HG02642 (cell line): ENCODE measurements around the gene FAM161B.
"Not testable (repeated sequence)": the region's sequence is repeated elsewhere in the genome, so short reads cannot be mapped to it uniquely, and the experiment has no call there.

Source experiments
- ATAC-seq: cut with Tn5 transposase; IDR thresholded peaks from one replicate; pipeline ENCODE4 v1.9.1; 2021; ENCODE audit warnings: mild to moderate bottlenecking; ENCODE audit not compliant: unreplicated experiment, poor library complexity

The FAM161B gene, protein sequence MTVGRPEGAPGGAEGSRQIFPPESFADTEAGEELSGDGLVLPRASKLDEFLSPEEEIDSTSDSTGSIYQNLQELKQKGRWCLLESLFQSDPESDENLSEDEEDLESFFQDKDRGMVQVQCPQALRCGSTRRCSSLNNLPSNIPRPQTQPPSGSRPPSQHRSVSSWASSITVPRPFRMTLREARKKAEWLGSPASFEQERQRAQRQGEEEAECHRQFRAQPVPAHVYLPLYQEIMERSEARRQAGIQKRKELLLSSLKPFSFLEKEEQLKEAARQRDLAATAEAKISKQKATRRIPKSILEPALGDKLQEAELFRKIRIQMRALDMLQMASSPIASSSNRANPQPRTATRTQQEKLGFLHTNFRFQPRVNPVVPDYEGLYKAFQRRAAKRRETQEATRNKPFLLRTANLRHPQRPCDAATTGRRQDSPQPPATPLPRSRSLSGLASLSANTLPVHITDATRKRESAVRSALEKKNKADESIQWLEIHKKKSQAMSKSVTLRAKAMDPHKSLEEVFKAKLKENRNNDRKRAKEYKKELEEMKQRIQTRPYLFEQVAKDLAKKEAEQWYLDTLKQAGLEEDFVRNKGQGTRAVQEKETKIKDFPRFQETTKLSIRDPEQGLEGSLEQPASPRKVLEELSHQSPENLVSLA

GRCh38 chr14:73949752-73950734 is at the start of gene FAM161B, which contains the start of gene COQ6:
FAM161B (minus strand) TSS chr14:73950094; CDS start chr14:73950026, 68 bp downstream.
COQ6 (plus strand) TSS chr14:73950302; CDS start chr14:73950333, 31 bp downstream.
- ATAC-seq, result peak; percentile 90

GRCh38 chr14:73998726-73999125 is 48.8 kb upstream of the FAM161B start:
- no peak for ATAC-seq

GRCh38 chr14:73997944-73998447 is 48.1 kb upstream of the FAM161B start:
- ATAC-seq, result no peak

GRCh38 chr14:73997108-73997943 is 47.4 kb upstream of the FAM161B start:
- ATAC-seq, result no peak

DNA sequence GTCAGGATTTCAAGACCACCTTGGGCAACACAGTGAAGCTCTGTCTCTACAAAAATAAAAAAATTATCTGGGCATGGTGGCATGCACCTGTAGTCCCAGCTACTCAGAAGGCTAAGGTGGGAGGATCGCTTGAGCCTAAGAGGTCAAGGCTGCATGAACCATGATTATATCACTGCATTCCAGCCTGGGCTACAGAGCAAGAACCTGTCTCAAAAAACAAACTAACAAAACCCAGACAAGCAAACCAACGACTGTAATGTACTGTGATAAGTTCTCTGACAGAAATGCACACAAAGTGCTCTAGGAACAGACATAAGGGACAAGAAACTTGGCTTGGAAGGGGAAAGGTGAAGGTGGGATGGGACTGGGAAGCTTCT is 46.8 kb upstream of the FAM161B start:
- no peak for ATAC-seq

- no peak for ATAC-seq
Measured at GRCh38 chr14:73995977-73996378, 46.1 kb upstream of the FAM161B start.

DNA sequence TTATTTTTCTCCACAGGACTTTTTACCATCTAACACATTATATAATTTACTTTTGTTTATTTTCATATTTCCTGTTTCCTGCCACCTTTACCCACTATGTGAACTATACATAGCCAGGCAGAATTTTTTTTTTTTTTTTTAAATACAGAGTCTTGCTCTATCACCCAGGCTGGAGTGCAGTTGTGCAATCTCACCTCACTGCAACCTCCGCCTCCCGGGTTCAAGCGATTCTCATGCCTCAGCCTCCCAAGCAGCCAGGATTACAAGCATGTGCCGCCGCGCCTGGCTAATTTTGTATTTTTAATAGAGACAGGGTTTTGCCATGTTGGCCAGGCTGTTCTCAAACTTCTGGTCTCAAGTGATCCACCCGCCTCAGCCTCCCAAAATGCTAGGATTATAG is 45.0 kb upstream of the FAM161B start:
- ATAC-seq, result not testable (repeated sequence)

DNA sequence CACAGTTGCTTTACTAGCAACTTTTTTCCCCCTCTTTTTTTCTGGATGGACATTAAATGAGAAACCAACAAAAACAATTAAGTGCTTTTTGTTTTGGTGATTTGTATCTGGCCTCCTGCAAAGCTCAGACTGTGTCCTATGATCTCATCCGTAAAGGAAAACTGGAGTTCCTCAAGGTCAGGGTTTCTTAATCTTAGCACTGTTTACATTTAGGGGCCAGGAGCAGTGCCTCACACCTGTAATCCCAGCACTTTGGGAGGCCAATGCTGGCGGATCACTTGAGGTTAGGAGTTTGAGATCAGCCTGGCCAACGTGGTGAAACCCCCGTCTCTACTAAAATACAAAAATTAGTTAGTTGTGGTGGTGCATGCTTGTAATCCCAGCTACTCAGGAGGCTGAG is 41.2 kb upstream of the FAM161B start:
- ATAC-seq, result no peak

- not testable (repeated sequence) for ATAC-seq
Measured at GRCh38 chr14:73988656-73989055, 38.8 kb upstream of the FAM161B start.

DNA sequence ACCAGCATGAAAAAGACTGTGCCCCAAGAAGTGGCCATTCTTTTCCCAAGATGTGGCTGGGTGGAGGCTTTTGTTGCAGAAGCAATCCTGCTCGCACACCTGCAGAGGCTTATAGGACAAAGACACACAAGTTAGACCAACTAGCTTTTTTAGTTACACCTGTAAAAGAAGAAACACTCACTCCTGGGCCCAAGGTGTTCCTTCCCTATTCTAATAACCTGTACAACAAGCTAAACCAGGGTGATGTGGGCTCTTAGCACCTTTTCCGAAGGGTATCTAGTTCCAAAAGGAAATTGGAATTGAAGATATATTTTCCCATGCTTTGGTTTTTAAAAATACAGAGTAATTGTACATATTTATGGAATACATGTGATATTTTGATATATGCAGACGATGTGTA is 38.2 kb upstream of the FAM161B start:
- no peak for ATAC-seq

DNA sequence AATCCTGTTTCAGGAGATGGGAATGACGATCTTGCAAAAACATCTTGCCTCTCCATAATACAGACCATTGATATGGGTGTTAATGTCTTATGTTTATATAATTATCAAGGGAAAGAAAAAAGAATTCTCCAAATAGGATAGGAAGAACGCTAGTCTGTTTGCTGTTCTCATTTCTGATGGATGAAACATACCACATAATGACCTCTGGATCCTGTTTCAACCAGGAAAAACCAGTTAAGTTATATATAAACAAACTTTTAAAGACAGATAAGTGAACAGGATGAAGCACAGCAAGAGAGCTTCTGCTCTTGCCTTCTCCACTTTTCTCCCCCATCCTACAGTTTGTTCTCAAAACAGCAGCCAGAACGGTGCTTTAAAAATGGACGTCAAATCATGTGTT is 28.0 kb upstream of the FAM161B start:
- ATAC-seq, result no peak

DNA sequence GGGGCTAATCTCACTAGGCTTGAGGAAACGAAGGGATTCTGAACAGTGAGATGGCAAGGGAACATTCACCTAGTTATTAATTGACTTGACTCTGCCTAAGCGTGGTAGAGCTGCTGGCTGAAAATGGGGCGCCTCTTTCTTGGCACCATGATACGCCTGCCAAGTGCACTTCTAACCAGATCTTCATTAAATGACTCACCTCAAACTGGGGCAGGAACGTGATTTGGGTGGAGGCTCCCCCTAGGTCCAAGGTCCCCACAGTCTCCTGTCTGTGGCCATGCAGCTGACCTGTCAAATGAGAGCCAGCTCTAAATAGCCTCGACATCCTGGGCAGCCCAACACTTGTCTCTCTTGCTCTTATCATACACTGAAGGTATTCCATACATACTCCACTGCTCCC is 26.2 kb upstream of the FAM161B start:
- no peak for ATAC-seq

DNA sequence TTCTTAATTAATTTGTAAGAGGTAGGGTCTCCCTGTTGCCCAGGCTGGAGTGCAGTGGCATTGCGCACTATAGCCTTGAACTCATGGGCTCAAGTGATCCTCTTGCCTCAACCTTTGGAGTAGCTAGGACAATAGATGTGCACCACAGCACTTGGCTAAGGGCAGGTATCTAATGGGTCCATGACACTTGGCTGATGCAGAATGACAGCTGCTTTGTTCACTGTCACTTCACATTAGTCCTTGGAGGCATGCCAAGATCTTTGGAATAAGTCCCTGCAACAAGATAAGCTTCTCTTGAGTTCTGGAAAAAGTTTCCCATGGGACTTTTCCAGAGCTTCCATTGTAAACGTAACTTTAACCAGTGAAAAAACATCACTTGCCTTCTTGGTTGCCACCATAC is 23.6 kb upstream of the FAM161B start:
- ATAC-seq, result no peak

- no peak for ATAC-seq
Measured at GRCh38 chr14:73968885-73969284, 19.0 kb upstream of the FAM161B start.

GRCh38 chr14:73965216-73965615 is 15.3 kb upstream of the FAM161B start:
- no peak for ATAC-seq

DNA sequence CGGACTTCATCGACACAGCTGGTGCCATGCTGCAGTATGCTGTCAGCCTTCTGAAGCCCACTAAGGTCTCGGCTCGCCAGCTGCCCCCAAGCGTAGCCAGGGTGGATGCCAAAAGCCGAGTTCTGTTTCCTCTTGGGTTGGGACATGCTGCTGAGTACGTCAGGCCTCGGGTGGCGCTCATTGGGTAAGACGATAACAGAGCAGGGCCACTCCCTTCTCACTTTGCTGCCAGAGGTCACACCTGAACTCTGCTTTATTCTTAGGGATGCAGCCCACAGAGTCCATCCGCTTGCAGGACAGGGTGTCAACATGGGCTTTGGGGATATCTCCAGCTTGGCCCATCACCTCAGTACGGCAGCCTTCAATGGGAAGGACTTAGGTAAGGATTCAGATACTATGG is 11.3 kb upstream of the FAM161B start:
- ATAC-seq, result no peak

- ATAC-seq, result no peak
Measured at GRCh38 chr14:73958591-73958990, 8.7 kb upstream of the FAM161B start.

GRCh38 chr14:73955674-73956073 is 5.8 kb upstream of the FAM161B start:
- no peak for ATAC-seq

- ATAC-seq, result no peak
Measured at GRCh38 chr14:73953731-73954130, 3.8 kb upstream of the FAM161B start.
